Measurements from ENCODE around the gene IGFBP7.
"Not testable (repeated sequence)": the region's sequence is repeated elsewhere in the genome, so short reads cannot be mapped to it uniquely, and the experiment has no call there.

The IGFBP7 gene

GRCh38 chr4:57068237-57068981, 41.8 kb downstream of the IGFBP7 start:
- no peak for DNase-seq (ENCODE audit: low read depth)
- H3K4me3 ChIP-seq (replicated peaks; ENCODE audit: low read depth, low read length), result no peak overlapping the region
- TF ChIP-seq CTCF (IDR thresholded peaks at IDR 0.05; ENCODE audit: low read length, missing control alignments), result no peak

DNA sequence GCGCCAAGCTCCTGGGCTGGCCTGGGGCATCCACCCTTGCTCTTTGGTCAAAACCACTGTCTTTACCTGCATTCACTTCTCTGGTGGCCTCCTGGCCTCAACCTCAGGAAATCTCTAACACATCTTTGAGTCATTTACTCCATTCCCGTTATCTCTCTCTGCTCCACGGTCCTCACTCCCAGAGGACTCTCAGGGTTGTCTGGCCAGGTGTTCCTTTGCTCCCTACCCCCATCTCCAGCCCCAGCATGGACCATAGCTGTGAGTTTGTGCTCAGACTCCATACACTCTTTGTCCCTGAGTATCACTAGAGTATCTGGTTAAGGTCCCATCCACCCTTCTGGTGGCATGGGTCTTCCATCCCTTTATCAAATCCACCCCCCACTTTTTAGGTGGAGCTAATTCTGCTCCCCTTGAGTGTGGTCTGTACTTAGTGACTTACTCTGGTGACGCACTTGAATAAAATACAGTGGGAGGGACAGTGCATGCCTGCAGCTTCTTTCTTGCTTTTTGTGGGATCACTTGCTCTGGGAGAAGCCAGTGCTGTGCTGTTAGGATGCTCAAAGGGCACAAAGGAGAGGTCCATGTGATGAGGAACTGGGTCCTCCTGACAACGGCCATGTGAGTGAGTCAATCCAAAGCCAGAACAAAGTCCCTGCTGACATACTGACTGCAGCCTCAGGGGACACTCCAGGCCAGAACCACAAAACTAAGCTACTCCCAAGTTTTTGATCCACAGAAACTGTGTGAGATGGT, 44.3 kb downstream of the IGFBP7 start:
- H3K4me3 ChIP-seq (replicated peaks; ENCODE audit: low read depth, low read length), result peak overlapping the region; percentile 19
- no peak for TF ChIP-seq CTCF (IDR thresholded peaks at IDR 0.05; ENCODE audit: low read length, missing control alignments)
- no peak for DNase-seq (ENCODE audit: low read depth)

DNA sequence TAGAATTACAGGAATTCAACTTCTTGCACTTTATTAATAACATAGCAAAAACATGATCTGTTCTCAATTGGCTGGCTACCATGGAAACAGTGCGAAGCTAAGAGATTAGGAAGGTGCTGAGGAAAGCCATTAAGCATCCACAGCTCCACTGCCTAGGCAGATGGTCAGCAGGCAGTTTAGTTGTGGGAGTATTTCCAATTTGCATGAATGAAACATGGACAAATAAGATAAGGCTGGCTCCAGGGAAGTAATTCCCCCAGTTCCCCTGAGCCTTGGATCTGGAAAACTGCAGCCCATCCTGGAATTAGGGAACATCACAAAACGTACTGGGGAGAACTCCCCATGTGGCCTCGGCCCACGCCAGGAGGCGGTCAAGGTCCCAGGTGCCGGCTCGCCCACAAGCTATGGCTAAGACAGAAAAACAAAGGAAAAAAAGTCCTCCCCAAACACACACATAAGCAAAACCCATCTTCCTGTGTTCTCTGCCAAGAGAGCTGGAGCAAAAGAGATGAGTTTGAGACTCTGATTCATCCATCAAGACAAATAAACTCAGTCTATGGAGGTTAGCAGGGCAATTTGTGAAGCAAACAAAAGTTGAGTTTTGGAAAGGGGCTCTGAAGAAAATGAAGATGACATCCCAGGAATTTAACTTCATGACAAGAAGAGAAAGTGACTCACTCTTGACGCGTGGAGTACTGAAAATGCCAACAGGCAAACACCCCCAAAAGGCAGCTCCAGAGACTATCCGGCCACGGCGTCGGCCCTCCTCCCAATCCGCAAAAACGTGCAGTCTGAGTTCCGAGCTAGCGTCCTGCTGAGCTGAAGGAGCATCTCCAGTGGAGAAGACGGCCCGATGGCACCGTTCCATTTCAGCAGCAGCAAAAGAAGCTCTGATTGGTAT, 45.1 kb downstream of the IGFBP7 start:
- peak; percentile 91 for DNase-seq (ENCODE audit: low read depth)
- H3K4me3 ChIP-seq (replicated peaks; ENCODE audit: low read depth, low read length), result peak overlapping the region; percentile 19
- TF ChIP-seq CTCF (IDR thresholded peaks at IDR 0.05; ENCODE audit: low read length, missing control alignments), result peak; percentile 19

GRCh38 chr4:57064120-57064519, 46.1 kb downstream of the IGFBP7 start:
- no peak for TF ChIP-seq CTCF (IDR thresholded peaks at IDR 0.05; ENCODE audit: low read length, missing control alignments)
- no peak overlapping the region for H3K4me3 ChIP-seq (replicated peaks; ENCODE audit: low read depth, low read length)
- DNase-seq (ENCODE audit: low read depth), result no peak

- TF ChIP-seq CTCF (IDR thresholded peaks at IDR 0.05; ENCODE audit: low read length, missing control alignments), result no peak
- DNase-seq (ENCODE audit: low read depth), result no peak
- no peak overlapping the region for H3K4me3 ChIP-seq (replicated peaks; ENCODE audit: low read depth, low read length)
Measured at GRCh38 chr4:57063518-57063917, 46.7 kb downstream of the IGFBP7 start.

GRCh38 chr4:57061395-57061794, 48.8 kb downstream of the IGFBP7 start:
- TF ChIP-seq CTCF (IDR thresholded peaks at IDR 0.05; ENCODE audit: low read length, missing control alignments), result no peak
- no peak overlapping the region for H3K4me3 ChIP-seq (replicated peaks; ENCODE audit: low read depth, low read length)
- peak; percentile 70 for DNase-seq (ENCODE audit: low read depth)

GRCh38 chr4:57060717-57061067, 49.5 kb downstream of the IGFBP7 start:
- DNase-seq (ENCODE audit: low read depth); H3K4me3 ChIP-seq (replicated peaks; ENCODE audit: low read depth, low read length): not testable (repeated sequence)

Data from fibroblast of pulmonary artery (primary cell).